HEK293T (cell line): ENCODE measurements around the gene CAVIN1.

ENCODE experiments used
- ELF4 ChIP-seq: fragments of 450-650 bp; IDR thresholded peaks from 2 replicates; pipeline ENCODE4 v1.6.1; 2017; ENCODE audit warnings: antibody characterized with exemption
- FOXK2 ChIP-seq: fragments of 450-650 bp; IDR thresholded peaks from 2 replicates; pipeline ENCODE4 v1.6.1; 2016; ENCODE audit warnings: mild to moderate bottlenecking
- PKNOX1 ChIP-seq: fragments of 450-650 bp; IDR thresholded peaks from 2 replicates; pipeline ENCODE4 v1.6.1; 2016
- ZNF384 ChIP-seq: fragments of 450-650 bp; IDR thresholded peaks from 2 replicates; pipeline ENCODE4 v1.6.1; 2016

DNA sequence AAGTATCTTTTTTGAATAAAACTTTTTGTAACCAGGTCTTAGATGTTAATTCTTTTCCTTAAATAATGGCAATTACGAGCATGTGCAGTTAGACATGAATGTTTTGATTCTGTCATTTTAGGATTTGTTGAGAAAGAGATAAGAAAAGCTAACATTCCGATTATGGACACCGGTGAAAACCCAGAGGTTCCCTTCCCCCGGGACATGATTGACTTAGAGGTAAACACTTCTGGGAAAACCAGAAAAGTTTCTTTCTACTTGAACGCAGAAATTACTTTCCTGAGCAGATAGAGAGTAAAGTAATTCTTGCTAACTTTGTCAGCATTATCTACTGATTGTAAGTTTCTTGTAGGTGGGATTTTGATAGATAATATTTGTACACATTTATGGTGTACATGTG, 44.8 kb upstream of the CAVIN1 start:
- TF ChIP-seq PKNOX1 (no peak), ZNF384 (no peak), ELF4 (no peak), FOXK2 (no peak)
